Activated T-cell treated with anti-CD3 and anti-CD28 coated beads for 4 hours (primary cell): ENCODE data around the gene ROR2.

ENCODE experiments used
- DNase-seq: peaks from one replicate; pipeline ENCODE4 v3.0.0-alpha.2; 2020

ROR2 gene

GRCh38 chr9:91710158-91710557 is 239.9 kb downstream of the ROR2 start:
- no peak for DNase-seq

DNA sequence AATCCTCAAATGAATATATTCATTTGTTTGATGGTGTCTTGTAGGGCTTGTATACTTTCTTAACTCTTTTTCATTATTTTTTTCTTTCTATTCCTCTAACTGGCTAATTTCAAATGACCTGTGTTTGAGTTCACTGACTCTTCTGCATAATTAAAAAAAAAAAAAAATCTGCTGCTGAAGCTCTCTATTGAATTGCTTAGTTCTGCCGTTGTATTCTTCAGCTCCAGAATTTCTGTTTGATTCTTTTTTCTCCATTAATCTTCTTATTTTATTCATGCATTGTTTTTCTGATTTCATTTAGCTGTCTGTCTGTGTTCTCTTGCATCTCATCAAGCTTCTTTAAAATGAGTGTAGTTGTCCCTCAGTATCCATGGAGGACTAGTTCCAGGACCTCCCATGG is 244.6 kb downstream of the ROR2 start:
- no peak for DNase-seq

- DNase-seq: no peak
These were observed 249.6 kb downstream of the ROR2 start for GRCh38 chr9:91700475-91700874.

DNA sequence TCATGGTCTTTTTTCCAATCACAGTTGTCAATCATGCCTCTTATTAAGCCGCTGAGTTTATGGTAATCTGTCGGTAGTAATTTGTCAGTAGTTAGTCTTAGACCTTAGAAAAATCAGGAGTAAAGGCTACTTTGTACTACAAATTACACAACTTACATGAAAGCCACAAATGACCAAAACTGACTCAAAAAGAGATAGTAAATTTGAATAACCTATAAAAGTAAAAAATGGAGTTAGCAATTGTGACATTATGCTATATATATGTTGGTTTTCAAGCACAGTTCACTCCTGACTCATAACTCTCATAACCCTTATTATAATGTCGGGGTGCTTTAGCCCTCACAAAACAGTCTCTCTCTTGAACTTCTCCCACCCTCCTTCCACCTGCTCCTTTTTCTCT is 251.8 kb downstream of the ROR2 start:
- DNase-seq: no peak

- DNase-seq: no peak
These were observed 252.8 kb downstream of the ROR2 start for GRCh38 chr9:91697201-91697600.

GRCh38 chr9:91694081-91694870 is 255.8 kb downstream of the ROR2 start:
- DNase-seq: no peak

GRCh38 chr9:91693226-91693625 is 256.8 kb downstream of the ROR2 start:
- DNase-seq: no peak

DNA sequence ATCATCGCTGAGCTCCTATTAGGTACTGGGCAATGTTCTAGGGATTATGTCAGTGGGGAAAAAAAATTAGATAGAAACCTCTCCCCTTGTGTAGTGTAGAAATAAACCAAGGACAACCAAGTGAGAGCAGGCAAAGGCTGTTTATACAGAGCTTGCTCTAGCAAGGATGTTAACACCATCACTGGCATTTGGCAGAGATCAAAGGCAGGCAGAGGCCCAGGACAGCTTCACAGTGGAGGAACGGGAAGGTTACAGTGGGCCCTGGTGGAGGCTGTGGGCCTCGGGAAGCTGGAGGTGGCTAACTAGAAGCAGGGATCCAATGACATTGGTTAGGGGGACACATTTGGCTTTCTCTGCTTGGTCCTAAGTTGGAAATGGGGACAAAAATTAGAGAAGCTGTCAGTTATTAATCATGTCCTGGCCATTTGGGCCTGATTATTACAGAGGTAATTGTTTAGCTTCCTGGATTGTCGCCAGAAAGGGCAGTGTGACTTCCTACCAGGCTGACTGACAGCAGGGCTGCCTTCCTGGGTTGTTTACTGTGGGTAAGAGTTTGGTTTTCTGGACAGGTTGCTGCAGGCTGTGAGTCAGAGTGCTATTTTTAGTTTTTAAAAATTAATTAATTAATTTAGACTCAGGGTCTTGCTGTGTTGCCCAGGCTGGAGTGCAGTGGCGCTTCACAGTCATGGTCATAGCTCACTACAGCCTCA is 259.3 kb downstream of the ROR2 start:
- DNase-seq: no peak

- DNase-seq: no peak
These were observed 261.0 kb downstream of the ROR2 start for GRCh38 chr9:91689006-91689405.

GRCh38 chr9:91683269-91683668 is 266.8 kb downstream of the ROR2 start:
- no peak for DNase-seq

- no peak for DNase-seq
These were observed 267.2 kb downstream of the ROR2 start for GRCh38 chr9:91682806-91683205.

- peak; percentile 38 for DNase-seq
These were observed 268.3 kb downstream of the ROR2 start for GRCh38 chr9:91681461-91682305.

DNA sequence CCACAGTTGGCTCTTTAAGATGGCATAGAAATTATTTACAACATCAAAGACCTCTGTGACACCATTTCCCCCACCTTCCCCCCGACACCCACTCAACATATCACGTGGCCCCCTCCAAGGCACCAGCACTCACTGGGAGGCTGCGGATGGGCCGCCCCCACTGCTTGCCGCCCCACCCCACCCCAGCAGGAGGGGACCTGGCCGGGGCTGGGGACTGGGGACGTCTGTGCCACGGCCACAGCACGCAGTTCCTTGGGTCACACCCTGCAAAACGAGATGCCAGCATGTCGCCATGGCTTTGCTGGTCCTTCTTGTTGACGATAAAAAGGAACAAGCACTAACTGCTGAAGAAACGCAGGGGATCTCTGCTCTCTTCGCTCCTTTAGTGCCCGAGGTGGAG is 269.0 kb downstream of the ROR2 start:
- DNase-seq: no peak

- DNase-seq: no peak
These were observed 269.9 kb downstream of the ROR2 start for GRCh38 chr9:91680106-91680505.

DNA sequence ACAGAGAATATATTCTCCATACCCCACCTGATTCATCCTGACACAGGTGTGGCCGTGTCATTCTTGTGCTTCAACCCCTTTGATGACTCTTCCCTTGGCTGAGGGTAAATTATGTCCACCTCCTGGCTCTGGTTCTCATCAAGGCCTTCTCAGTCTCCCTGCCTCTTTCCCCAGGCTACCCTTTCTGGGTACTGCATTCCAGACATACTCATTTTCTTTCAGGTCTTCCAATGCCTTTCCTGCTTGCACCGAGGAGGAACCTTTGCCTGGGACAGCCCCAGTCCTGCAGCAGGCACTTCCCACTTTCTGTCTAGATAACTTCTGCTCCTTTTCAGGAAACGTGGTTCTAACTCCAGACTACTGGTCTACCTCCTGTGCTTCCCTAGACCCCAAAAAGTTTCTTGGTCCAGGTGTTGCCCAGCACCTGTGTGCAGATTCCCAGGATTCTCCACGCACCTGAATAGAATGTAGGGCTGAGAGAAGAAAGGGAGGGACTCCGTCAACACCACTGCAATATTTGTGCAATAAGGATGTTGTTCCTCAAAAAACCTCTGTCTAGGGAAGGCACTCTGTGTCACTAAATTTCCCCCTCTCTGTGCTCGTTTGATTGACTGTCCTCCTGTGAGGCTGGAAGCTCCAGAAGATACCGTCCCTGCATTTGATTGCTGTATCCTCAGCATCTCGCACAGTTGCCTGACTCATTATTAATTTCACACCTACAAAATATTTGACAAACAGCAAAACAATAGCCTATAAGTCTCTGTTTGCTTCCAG is 271.0 kb downstream of the ROR2 start:
- no peak for DNase-seq

DNA sequence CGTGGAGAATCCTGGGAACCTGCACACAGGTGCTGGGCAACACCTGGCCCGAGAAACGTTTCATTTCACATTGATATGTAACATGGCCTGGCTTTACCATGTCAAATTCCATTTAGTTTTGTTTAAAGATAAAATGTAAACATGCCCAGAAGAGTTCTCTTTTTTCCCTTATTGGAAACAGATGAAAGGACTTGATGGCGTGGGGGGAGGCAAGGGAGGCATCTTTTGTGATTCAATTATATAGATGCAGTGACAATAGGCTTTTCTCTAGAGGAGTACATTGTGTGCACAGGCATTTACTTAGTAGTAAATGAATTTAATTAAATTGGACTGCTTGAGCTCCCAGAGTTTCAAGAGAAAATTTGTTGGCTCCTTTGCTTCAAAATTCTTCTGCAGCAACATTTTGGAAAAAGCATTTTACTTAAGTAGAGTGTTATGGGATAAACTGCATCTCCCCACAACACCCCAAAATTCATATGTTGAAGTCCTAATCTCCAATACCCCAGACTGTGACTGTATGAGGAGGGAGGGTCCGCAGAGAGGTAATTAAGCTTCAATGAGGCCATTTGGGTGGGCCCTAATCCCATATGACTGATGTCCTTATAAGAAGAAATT is 272.1 kb downstream of the ROR2 start:
- DNase-seq: no peak

DNA sequence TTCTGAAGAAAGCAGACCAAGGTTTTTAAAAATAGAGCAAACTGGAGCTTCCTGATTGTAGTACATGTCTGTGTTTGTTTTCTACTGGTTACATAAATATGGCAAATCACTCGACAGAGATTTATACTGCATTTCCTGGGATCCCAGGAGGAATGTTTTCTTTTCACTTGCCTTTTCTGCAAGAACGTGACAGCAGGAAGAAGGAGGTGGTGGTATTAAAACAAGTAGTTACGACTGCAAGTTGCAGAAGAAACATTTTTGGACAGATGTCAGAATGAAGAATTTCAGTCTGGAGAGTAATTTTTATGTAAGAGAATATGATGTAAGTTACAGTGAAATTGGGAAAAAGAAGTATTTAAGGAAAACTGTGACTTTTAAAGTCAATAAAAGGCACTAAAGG is 272.7 kb downstream of the ROR2 start:
- DNase-seq: no peak

DNA sequence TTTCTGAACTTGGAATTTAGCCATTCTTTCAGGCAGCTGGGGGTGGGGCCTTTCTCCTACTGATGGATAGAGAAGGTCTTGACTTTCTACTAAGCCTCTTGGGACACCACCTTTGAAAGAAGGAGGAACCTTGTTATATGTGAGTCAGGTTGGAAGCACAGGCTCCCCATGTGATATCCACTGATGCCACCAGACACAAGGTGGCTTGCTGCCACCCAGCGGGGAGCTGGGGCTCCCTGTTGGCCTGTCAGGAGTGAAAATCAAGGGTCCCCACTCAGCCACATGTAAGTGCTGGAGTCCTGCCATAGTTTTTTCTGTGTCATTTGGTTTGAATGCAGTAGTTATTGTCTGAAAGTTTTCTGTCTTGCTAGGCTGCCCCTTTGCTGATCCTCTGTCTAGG is 274.0 kb downstream of the ROR2 start:
- DNase-seq: no peak

DNA sequence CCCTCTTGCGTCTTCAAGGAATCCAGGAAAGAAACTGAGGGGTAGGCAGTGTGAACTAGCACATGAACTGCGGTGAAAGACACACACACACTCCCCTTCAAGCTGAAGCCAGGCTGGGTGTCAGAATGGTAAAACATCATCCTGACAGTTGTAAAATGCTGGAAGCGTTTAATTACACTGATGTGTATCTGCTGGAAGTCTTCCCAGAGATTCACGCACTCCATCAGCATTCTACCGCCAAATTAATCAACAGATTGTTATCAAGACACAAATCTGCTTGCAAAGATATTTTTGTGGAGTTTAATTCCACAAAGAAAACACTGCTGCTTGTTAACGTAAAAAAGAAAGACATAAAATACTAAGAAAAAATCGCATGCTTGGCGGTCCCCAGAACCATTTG is 285.4 kb downstream of the ROR2 start:
- DNase-seq: no peak

DNA sequence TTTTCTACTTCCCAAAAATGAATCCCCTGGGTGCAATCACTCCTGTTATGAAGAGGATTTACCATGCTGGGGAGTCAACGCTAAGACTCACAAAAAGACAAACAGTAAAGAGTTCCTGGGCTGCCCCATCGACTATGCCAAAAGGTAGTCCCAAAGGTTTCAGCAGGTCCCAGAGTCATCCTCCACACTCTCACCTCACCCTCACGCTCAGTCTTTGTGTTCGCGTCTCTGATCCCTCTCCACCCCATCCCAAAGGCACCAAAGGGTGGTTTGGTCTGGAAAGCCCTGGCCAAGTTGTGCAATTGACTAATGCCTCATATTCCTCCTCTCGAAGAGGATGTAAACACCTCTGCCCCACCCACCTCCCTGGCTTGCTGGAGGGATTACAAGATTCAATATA is 286.2 kb downstream of the ROR2 start:
- no peak for DNase-seq

DNA sequence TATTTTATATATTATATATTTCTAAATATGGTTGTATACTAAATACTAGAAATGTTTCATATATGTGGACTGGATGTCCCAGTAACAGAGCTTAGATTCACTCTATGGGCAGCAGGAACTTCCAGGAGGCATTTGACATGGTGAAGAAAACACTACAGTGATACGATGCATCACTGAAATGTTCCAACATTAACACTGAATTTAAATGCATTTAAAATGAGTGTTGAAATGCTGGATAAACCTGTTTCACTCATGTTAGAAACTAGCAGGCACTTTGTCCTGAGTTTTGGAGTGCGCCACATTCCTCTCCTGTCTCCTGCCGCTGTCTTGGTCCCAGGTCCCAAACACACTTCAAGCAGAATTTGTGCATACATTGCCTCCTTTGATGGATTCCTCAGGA is 288.6 kb downstream of the ROR2 start:
- no peak for DNase-seq

- no peak for DNase-seq
These were observed 289.5 kb downstream of the ROR2 start for GRCh38 chr9:91660521-91660920.
